Left colon (tissue), 2 donors: ENCODE data around the gene ZNF223. TPM values are rescaled to one million over a fixed set of nuclear protein-coding genes. Genes with fewer than 3 reads are reported as not detected.
A peak's percentile ranks its signal among the peaks of the same experiment; 100 is the strongest.

Experiments
- ATAC-seq: fragments of 200-7000 bp; cut with Tn5 transposase; one replicate; pipeline ENCODE4 v1.9.1; 2020; ENCODE audit warnings: mild to moderate bottlenecking, moderate library complexity
- DNase-seq, 2 donors: peaks; one replicate each; pipeline ENCODE4 v3.0.0-alpha.2; 2020
- intact Hi-C, 2 donors: fragments of 100-400 bp; cut with DNase I in 1 of 2; cut with micrococcal nuclease in 1 of 2; formaldehyde crosslinking; loops; one replicate each; pipeline versions ENCODE4 v1.11.2 to v1.14.0; 2022; cut with DNase I, micrococcal nuclease
- total RNA-seq, 2 donors: library from RNA; stranded (reverse); fragmentation: NEBNext Ultra II Directional; extraction: Animal tissue kit (Norgen Biotek cat#: 25700); gene quantifications; one replicate each; pipeline ENCODE4 v1.2.1, GENCODE V29; 2021
- donor health status: DM: no; HTN: no; CAD: no.
- donor health status: DM: yes; HTN: yes; CAD: no.

Gene ZNF223
- total RNA-seq, 2 donors from 2014 or later = 5.0 to 8.4 TPM

DNA sequence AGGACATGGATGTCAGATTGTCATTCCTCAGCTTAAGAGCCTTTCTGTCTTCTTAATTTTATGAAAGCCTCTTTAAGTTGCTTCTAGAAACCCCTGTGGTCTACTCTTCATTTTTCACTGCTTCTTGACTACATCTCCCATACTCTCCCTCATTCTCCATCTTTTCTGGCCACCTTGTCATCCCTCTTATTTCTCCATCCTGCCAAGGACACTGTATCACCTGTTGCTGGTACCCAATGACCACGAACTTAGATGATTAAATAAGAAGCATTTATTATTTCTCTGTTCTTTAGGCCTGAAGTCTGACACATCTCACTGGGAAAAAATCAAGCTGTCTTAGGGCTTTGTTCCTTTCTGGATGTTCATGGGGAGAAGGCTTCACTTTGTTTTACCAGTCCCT is 9.2 kb downstream of the ZNF223 start:
- no peak for DNase-seq
- no peak for ATAC-seq
- intact Hi-C loops = no loop called here

DNA sequence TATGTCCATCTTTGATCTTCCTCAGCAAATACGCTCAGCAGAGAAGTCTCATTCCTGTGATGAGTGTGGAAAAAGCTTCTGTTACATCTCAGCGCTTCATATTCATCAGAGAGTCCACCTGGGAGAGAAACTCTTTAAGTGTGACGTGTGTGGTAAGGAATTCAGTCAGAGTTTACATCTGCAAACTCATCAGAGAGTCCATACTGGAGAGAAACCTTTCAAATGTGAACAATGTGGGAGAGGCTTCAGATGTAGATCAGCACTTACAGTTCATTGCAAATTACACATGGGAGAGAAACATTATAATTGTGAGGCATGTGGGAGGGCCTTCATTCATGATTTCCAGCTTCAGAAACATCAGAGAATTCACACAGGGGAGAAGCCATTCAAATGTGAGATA is 14.5 kb downstream of the ZNF223 start:
- ATAC-seq (no peak), DNase-seq (no peak)
- intact Hi-C loops = no loop called here

DNA sequence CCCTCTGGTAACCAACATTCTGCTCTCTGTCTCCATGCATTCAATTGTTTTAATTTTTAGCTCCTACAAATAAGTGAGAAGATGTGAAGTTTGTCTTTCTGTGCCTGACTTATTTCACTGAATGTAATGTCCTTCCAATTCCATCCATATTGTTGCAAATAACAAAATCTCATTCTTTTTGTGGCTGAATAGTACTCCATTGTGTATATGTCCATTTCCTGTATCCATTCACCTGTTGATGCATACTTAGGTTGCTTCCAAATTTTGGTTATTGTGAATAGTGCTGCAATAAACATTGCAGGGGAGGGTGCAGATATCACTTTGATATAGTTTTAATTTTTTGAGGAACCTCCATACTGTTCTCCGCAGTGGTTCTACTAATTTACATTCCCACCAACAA is 17.6 kb downstream of the ZNF223 start:
- ATAC-seq = no peak
- intact Hi-C loops = no loop called here
- DNase-seq = no peak

DNA sequence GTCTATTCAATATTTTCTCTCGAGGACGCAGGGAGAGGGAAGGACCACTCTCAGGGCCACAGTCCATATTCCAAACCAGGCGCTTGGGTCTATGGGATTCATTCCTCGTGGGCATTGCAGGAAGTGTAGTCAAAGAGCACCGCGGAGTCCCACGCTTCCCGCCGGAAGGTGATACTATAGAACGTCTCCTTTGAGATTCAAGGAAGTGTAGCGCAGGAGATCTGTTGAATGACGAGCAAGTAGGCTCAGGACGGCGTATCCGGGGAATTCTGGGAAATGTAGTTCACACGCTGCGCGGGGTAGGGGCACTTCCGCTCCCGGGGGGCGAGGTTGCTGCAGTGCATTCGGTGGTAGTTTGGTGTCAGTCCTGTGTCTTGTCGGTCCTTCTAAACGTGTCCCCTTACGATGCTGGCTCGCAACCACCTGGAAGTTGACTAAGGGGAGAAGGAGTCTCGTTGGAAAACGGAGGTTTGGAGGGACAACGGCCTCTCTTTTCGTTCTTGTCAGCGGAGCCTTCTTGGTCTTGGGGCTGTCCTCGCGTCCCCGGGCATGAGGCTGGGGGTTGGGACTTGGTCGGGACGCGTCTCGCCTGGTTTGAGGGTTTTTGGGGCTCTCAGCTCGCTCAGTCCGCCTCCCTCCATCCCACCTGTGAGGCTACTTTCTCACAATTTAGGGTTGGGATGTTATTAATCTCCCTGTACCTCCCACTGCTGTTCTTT is 20.1 kb downstream of the ZNF223 start, which contains the start of gene ZNF284:
Gene ZNF284, plus strand, starts transcription at position 336 of the 719 bp plus-strand sequence. CDS start 4,231 bp downstream, outside the sequence.
- intact Hi-C loops = no loop called here
- ATAC-seq = peak; percentile 100

DNA sequence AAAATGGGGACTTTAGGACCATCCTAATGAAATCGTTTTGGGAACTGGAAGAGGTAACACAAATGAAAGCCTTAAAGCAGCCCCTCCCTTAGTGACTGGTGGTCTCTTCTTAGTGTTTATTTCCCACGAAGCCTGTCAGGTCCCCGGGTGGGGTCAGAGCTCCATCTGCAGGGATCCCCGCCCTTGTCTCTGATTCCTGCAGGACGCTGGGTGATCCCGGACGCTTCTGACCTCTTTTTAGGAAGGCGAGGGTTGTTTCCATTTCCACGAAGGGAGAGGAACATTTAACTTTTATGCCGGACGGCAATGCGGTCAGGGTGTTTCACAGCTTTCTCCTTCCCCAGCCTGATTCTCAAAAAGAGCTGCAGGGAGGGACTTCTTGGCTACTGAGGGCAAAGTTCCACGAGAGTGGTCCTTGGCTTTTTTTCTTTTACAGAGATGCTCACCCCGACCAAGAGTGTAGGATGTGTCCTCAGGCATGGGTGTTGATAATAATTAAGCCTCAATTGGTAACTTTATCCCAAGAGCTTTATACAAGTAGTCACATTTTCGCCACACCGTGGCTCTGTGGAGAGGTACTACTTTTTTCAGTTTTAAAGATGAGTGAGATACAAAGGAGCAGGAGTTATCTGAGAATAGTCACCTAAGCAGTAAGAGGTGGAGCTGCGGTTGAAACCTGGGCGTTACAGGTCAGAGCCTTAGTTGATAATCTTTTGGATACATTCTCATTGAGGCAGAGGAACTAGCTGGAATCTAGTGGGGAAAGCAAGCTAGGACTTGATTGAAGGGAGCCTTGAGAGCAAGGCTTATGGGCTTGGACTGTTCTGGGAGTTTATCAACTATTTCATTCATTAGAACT is 20.9 kb downstream of the ZNF223 start:
- ATAC-seq (peak; percentile 19), DNase-seq (no peak)
- intact Hi-C loops = no loop called here

More for the DNA sequence above, 20.1 kb downstream of the ZNF223 start, which contains the start of gene ZNF284:
- peak; percentile 86 to 91 for DNase-seq

DNA sequence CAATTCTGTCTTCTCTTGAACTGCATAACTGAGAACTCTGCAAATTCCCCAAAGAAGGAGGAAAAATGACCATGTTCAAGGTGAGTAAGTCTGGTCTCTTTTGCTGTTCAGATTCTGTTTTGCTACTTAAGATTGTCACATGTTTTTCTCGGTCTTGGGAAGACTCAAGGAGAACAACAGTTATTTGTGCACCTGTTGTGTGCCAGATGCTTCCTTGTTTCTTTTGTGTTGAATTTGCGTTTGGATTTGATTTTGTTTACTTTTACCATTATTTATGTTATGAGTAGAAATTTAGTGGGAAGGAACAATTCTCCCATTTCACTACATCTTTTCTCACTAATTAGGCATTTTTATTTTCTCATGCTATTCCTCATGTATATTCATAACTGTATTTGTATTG is 24.5 kb downstream of the ZNF223 start:
- DNase-seq (no peak), ATAC-seq (no peak)
- intact Hi-C loops = no loop called here

DNA sequence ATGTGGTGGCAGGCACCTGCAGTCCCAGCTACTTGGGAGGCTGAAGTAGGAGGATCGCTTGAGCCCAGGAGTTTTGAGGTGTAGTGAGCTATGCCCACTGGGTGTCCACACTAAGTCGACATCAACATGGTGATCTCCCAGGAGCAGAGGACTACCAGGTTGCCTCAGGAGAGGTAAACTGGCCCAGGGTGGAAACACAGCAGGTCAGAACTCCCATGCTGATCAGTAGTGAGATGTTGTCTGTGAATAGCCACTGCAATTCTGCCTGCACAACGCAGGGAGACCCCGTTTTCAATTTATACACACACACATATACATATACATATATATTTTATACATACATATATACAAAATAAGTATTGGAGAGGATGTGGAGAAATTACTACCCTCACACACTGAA is 40.3 kb downstream of the ZNF223 start:
- ATAC-seq (no peak), DNase-seq (no peak)
- intact Hi-C loops = no loop called here

DNA sequence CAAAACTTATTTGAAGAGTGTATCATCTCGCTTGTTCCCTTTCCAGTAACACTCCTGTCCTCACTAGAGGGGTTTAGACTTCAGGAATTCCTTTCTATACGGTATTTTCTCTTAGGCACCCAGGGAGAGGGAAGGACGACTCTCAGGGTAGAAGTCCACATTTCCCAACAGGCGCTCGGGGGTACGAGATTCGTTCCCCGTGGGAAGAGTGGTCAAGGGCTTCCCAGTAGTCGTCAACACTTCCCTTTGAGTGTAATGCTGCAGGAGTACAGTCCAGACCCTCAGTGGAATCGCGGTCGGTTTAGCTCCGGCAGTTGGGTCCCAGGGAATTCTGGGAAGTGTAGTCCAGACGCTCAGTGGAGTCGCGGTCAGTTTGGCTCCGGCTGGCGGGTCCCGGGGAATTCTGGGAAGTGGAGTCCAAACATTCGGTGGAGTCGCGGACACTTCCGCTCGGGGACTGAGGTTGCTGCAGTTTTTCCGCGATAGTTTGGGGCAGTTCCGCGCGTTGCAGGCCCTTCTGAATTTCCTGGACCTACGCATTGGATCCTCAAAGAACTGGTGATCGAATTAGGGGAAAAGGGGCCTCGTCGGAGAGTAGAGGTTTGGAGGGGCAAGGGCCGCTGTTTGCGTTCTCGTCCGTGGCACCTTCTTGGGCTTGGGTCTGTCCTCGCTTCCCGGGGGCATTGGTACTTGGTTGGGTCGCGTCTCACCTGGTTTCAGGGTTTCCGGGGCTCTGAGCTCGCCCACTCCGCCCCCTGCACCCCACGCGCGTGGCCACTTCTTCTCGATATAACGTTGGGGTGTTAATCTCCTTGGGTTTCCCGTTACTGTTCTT is 42.3 kb downstream of the ZNF223 start, which contains the start of gene ZNF224:
Gene ZNF224, plus strand, starts transcription at position 431 of the 835 bp plus-strand sequence. CDS start 3,513 bp downstream, outside the sequence.
- intact Hi-C loops = no loop called here
- ATAC-seq (peak; percentile 99), DNase-seq (peak; percentile 90 to 91)

DNA sequence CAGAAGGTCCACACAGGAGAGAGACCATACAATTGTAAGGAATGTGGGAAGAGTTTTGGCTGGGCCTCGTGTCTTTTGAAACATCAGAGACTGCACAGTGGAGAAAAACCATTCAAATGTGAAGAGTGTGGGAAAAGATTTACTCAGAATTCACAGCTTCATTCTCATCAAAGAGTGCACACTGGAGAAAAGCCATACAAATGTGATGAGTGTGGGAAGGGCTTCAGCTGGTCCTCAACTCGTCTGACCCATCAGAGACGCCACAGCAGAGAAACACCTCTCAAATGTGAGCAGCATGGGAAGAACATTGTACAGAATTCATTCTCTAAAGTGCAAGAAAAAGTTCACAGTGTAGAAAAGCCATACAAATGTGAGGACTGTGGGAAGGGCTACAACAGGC is 55.9 kb downstream of the ZNF223 start:
- intact Hi-C loops = no loop called here
- DNase-seq (no peak), ATAC-seq (no peak)

DNA sequence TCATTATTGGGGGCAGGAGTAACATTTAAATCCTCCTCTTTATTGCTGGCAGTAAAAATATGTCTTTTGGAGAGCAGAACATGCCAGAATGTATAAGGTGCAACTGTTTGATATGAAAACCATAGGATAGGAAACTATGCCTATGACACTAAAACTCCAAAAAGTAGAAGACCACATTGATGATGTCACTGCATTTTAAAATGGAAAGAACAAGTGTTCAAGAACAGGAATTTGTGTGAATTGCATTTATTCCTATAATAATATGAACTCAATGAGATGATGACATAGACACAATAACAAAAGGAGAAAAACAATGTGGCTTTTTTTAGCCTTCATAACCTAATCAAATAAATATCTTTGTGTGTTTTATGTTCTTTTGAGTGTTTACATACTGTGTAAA is 57.6 kb downstream of the ZNF223 start:
- intact Hi-C loops = no loop called here
- no peak for ATAC-seq
- DNase-seq = no peak

DNA sequence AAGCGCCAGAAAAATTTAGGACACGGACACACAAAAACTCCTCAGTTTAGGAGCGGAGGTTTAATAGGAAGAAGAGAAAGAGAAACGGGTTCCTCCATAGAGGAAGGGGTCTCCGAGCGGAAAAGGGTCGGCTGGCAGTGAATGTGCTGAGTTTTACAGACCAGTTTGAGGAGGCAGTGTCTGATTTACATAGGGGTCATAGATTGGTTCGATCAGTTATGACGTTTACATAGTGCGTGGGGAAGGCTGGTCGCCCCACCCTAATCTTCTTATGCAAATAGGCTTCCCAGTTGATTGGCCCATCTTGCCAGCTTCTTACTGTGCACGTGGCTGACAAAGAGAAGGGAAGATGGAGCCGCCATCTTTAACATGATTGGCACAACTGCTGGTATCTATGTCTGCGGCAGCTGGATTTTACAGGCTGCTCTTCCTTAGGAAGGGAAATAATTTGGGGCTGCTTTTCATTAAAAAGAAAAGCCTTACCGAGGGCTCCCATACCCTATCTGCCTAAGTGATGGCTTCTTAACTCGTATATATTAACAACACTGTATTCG is 60.2 kb downstream of the ZNF223 start:
- DNase-seq (no peak), ATAC-seq (no peak)
- intact Hi-C loops = no loop called here

DNA sequence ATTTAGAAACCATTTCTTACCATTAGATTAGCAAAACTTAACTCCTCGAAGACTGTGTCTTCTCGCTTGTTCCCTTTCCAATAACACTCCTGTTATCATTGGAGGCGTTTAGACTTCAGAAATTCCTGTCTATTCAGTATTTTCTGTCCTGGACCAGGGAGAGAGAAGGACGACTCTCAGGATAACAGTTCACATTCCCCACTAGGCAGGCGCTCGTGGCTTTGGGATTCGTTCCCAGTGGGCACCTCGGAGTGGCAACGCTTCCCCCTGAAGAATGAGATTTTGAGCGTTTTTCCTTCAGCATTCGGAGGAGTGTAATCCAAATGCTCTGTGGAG is 60.9 kb downstream of the ZNF223 start:
- intact Hi-C loops = no loop called here
- peak; percentile 14 for ATAC-seq
- no peak for DNase-seq

DNA sequence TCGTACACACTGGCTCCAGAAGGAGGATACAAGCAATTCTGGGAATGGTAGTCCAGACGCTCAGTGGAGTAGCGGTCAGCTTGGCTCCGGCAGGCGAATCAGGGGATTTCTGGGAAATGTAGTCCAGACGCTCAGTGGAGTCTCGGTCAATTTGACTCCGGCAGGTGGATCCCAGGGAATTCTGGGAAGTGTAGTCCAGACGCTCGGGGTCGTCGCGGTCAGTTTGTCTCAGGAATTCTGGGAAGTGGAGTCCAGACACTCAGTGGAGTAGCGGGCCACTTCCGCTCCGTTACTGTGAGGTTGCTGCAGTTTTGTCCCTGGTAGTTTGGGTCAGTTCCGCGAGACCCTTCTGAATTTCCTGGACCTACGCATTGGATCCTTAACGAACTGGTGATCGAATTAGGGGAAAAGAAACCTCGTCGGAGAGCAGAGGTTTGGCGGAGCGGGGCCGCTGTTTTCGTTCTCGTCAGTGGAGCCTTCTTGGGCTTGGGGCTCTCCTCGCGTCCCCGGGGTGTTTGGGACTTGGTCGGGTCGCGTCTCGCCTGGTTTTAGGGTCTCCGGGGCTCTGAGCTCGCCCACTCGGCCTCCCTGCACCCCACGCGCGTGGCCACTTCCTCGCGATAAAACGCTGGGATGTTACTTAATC is 61.4 kb downstream of the ZNF223 start, which contains the start of gene ZNF225:
Gene ZNF225, plus strand, starts transcription at position 262 of the 646 bp plus-strand sequence. CDS start 2,429 bp downstream, outside the sequence.
- peak; percentile 98 for ATAC-seq
- intact Hi-C loops = no loop called here
- peak; percentile 92 to 98 for DNase-seq

DNA sequence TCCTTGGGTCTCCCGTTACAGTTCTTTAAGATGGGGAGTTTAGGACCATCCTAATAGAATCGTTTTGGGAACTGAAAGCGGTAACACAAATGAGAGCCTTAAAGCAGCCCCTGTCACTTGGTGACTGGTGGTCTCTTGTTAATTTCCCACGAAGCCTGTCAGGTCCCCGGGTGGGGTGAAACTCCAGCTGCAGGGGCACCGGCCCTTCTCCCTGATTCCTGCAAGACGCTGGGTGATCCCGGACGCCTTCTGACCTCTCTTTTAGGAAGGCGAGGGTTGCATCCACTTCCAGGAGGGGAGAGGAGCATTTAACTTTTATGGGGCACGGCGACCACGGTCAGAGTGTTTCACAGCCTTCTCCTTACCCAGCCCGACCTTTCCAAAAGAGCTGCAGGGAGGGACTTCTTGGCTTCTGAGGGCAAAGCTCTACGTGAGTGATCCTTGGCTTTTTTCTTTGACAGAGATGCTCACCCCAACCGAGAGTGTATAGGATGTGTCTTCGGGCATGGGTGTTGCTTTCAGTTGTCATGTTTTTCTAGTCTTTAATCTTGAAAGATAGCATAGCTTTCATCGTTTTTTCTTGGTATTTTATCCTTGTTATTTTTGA is 62.1 kb downstream of the ZNF223 start:
- ATAC-seq (no peak), DNase-seq (peak in 1 of 2 donors; percentile 15)
- intact Hi-C loops = no loop called here
